ENCODE data around the gene NAGS.

DNA sequence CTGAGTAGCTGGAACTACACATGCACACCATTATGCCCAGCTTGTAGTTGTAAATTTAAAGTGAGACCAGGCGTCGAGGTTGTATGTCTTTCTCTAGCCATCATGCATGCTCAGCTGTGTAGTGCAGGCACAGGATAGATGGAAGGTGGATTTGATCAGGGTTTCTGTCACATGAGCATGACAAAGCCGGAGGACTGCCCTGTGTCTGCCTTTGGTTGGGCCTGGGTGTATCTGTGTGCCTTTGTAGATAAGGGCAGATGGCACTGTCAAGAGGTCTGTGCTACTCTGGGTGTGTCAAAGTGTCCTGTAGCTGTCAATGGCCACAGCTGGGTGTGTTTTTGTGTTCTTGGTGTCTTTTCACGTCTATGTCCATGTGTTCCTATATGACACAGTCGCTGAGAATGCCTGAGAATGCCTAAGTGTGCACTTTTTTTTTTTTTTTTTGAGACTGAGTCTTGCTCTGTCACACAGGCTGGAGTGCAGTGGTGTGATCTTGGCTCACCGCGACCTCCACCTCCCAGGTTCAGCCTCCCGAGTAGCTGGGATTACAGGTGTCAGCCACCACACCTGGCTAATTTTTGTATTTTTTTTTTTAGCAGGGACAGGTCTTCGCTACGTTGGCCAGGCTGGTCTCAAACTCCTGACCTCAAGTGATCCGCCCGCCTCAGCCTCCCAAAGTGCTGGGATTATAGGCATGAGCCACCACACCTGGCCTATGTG, 4.1 kb upstream of the NAGS start:
- TF ChIP-seq, protein P1, sequence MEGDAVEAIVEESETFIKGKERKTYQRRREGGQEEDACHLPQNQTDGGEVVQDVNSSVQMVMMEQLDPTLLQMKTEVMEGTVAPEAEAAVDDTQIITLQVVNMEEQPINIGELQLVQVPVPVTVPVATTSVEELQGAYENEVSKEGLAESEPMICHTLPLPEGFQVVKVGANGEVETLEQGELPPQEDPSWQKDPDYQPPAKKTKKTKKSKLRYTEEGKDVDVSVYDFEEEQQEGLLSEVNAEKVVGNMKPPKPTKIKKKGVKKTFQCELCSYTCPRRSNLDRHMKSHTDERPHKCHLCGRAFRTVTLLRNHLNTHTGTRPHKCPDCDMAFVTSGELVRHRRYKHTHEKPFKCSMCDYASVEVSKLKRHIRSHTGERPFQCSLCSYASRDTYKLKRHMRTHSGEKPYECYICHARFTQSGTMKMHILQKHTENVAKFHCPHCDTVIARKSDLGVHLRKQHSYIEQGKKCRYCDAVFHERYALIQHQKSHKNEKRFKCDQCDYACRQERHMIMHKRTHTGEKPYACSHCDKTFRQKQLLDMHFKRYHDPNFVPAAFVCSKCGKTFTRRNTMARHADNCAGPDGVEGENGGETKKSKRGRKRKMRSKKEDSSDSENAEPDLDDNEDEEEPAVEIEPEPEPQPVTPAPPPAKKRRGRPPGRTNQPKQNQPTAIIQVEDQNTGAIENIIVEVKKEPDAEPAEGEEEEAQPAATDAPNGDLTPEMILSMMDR (IDR thresholded peaks at IDR 0.05) = no peak
- TF ChIP-seq POLR2A (IDR thresholded peaks at IDR 0.05) = no peak
